Activated CD4-positive, CD25-positive, alpha-beta regulatory T cell treated with anti-CD3 and anti-CD28 coated beads, Interleukin-2, amount 50 U/mL, for 72 hours (primary cell): ENCODE data around the gene ZNF24.
A peak's percentile ranks its signal among the peaks of the same experiment; 100 is the strongest.

Experiments used
- DNase-seq: peaks from one replicate; pipeline ENCODE4 v3.0.0; 2021

The ZNF24 gene

DNA sequence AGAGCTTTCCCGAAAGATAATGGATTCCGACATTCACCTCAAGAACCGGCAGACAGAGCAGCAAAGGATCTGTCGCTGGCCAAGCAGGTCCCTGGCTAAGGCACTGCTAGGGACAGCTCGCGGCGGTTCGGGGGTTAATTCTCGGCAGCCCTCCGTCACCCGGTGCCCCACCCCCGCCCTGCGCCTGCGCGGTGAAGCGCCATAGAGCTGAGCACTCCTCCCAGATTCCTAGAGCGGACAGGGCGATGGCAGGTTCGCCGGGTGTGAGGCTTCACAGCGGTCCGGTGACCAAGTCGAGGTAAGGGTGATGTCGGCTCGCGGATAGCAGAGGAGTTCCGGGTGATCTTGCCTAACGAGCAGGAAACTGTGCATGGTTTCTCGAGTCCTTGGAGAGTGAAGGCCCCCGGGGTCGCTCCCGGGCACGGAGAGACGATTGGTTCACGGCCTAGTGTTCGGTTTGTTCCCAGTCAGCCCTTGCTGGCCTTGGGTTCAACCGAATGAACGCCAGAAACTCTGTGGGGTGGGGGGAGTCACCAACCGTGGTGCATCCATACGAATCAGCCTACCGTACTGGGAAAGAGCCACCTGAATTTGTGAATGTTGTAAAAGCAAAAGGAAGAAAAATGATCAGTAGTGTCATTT, 54.0 kb downstream of the ZNF24 start, which contains the start of gene ZSCAN30:
ZSCAN30 (minus strand) TSS at position 136 of the 642 bp plus-strand sequence. CDS start 25,877 bp downstream, outside the sequence.
- DNase-seq = peak; percentile 91

DNA sequence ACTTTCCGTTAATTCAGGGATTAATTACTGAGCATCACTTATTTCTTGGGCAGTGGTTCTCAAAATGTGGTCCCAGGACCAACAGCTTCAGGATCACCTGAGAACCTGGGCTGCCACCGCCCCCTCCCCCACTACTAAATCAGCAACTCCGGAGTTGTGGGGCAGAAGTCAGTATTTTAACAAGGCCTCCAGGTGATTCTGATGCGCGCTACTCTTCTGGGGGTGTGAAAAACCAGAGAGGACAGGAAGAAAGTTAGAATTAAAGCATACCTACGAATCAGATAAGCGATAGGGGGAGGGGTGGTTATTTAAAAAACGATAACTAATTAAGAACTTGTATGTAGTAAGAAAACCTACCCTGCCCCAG, 54.5 kb downstream of the ZNF24 start:
- DNase-seq = peak; percentile 34

DNA sequence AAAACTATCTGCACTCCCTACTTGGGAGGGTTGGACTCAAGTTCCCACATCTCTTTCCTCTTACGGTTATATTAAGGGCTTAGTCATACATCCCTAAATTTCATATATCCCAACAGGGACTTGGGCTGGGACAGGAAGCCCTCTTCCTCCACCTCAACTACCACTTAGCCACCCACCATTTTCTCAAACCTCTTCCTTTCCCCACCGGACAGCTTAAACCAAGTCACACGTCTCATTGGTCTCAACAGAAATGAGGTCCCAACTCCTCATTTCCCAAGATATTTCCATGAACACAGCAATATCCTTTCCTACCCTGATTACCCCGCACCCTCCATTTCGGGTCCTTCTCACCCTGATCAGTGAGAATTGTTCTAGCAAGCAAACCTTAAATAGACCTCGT, 54.9 kb downstream of the ZNF24 start:
- DNase-seq = no peak

DNA sequence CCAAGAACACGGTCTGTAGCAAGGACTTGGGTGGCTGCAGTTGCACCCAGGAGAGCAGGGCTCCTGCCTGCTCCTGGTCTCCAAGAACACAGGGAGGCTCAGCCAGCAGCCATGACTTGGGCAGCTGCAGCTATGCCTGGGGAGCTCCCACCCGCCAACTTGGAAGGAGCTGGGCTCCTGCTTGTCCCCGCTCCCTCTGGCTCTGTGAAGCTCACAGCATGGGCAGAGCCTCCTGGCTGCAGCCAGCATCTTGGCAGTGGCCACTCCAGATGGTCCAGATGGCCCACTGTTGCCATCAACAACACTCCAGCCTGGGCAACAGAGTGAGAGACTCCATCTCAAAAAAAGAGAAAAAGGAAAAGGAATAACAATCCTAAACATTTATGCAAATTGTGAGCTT, 59.4 kb downstream of the ZNF24 start:
- no peak for DNase-seq

DNA sequence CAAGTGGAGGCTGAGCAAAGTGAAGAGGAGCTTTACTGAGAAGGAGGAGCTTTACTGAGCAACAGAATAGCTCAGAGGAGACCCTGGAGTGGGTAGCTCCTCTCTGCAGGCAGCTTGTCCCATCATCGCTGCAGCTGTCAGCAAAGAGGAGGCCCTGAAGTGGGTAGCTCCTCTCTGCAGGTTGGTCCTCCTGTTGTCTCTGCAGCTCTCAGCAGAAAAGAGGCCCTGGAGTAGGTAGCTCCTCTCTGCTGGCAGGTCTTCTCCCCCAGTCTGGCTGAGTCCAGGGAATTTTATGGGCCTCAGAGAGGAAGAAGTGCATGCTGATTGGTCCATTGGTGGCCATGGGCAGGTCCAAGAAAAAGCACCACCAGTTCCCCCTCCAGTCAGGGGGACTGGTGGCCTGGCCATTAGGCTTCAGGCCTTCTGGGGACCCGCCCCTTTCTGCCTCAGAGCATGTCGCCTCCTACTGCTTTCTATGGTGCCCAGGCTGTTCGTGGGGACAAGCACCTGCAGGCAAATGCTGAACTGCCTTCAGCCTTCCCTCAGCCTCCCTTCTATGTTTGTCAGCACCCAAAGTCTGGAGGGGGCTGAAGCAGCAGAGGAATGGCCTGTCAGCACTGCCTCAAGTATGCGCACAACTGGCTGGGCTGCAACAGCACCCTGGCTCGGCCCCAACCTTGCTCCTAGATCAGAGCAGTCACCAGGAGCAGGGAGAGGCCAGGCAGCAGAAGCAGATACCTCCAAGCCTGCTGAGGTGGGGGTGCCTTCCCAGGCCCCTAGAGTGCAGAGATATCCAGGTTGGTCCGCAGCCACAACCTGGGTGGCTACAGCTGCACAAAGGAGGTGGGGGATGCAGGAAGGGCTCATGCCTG, 60.1 kb downstream of the ZNF24 start:
- no peak for DNase-seq

DNA sequence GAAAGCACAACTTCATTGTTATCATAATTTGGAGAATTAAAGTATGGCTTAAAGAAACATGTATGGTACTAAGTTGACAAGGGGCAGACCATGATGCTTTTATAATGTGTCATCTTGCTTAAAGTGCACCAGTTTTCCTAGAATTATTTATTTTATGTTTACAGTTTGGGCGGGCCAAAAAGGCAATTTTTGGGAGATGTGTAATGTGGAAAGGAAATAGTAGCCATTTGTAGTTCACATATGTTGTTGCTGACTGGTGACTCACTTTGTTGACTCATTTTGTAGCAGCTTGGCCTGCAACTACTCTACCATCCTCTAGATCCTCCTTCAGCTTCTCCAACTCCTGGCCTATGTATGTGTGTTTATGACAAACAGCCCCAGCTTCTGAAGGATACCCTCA, 61.9 kb downstream of the ZNF24 start:
- DNase-seq = no peak
